Loucy (cell line): Measurements from ENCODE around the gene TXNIP.

Experiments used
- H2AFZ ChIP-seq: fragments of 200-600 bp; sonication (generic); 2 replicates; pipeline ENCODE4 v1.6.0; 2016; ENCODE audit warnings: antibody characterized with exemption, mild to moderate bottlenecking, low read length, moderate library complexity
- H3F3A ChIP-seq: fragments of 200-600 bp; 2 replicates; pipeline ENCODE4 v1.6.0; 2016; ENCODE audit warnings: antibody characterized with exemption, low read depth, mild to moderate bottlenecking
- H3K27me3 ChIP-seq: fragments of 200-600 bp; sonication (generic); 2 replicates; pipeline ENCODE4 v1.6.1; 2014; ENCODE audit warnings: low read length, mild to moderate bottlenecking; ENCODE audit not compliant: insufficient read depth, poor library complexity, severe bottlenecking
- H3K36me3 ChIP-seq: fragments of 200-600 bp; sonication (generic); 2 replicates; pipeline ENCODE4 v1.6.1; 2016; ENCODE audit warnings: low read length; ENCODE audit not compliant: insufficient read depth
- H3K4me1 ChIP-seq: fragments of 200-600 bp; sonication (generic); 2 replicates; pipeline ENCODE4 v1.5.1; 2014; ENCODE audit warnings: low read length, mild to moderate bottlenecking; ENCODE audit not compliant: insufficient read depth, poor library complexity, severe bottlenecking
- H3K4me2 ChIP-seq: fragments of 200-600 bp; sonication (generic); 2 replicates; pipeline ENCODE4 v1.6.0; 2014; ENCODE audit warnings: antibody characterized with exemption, low read length, low read depth, mild to moderate bottlenecking; ENCODE audit not compliant: poor library complexity, severe bottlenecking
- H3K4me3 ChIP-seq: fragments of 200-600 bp; sonication (generic); 2 replicates; pipeline ENCODE4 v1.5.1; 2014; ENCODE audit warnings: low read length, mild to moderate bottlenecking, mixed read lengths; ENCODE audit not compliant: poor library complexity, severe bottlenecking
- H3K79me2 ChIP-seq: fragments of 200-600 bp; sonication (generic); 2 replicates; pipeline ENCODE4 v1.6.1; 2014; ENCODE audit warnings: low read length; ENCODE audit not compliant: insufficient read depth
- H3K9ac ChIP-seq: fragments of 200-600 bp; sonication (generic); 2 replicates; pipeline ENCODE4 v1.6.0; 2014; ENCODE audit warnings: mild to moderate bottlenecking, low read depth, low read length, moderate library complexity; ENCODE audit not compliant: poor library complexity, severe bottlenecking
- H3K9me2 ChIP-seq: fragments of 200-600 bp; sonication (generic); replicated peaks from 2 replicates; pipeline ENCODE4 v1.6.1; 2016; ENCODE audit warnings: low read depth, low read length, mixed read lengths
- H3K9me3 ChIP-seq: fragments of 200-600 bp; sonication (generic); 2 replicates; pipeline ENCODE4 v1.6.1; 2014; ENCODE audit warnings: mild to moderate bottlenecking, antibody characterized with exemption, low read length, low read depth; ENCODE audit not compliant: insufficient read depth
- H4K20me1 ChIP-seq: fragments of 200-600 bp; sonication (generic); 2 replicates; pipeline ENCODE4 v1.6.0; 2014; ENCODE audit warnings: antibody characterized with exemption, low read length, mild to moderate bottlenecking; ENCODE audit not compliant: insufficient read depth, poor library complexity, severe bottlenecking
- EZH2phosphoT487 ChIP-seq: fragments of 200-600 bp; IDR thresholded peaks from 2 replicates; pipeline ENCODE4 v1.6.1; 2018; ENCODE audit warnings: antibody characterized with exemption, mild to moderate bottlenecking, moderate library complexity, borderline replicate concordance
- TF ChIP-seq, protein P1 (sequence below): fragments of 200-600 bp; sonication (generic); conservative IDR thresholded peaks from 2 replicates; pipeline ENCODE4 v1.5.1; 2014; ENCODE audit warnings: mild to moderate bottlenecking, antibody characterized with exemption, low read length

Gene TXNIP

DNA sequence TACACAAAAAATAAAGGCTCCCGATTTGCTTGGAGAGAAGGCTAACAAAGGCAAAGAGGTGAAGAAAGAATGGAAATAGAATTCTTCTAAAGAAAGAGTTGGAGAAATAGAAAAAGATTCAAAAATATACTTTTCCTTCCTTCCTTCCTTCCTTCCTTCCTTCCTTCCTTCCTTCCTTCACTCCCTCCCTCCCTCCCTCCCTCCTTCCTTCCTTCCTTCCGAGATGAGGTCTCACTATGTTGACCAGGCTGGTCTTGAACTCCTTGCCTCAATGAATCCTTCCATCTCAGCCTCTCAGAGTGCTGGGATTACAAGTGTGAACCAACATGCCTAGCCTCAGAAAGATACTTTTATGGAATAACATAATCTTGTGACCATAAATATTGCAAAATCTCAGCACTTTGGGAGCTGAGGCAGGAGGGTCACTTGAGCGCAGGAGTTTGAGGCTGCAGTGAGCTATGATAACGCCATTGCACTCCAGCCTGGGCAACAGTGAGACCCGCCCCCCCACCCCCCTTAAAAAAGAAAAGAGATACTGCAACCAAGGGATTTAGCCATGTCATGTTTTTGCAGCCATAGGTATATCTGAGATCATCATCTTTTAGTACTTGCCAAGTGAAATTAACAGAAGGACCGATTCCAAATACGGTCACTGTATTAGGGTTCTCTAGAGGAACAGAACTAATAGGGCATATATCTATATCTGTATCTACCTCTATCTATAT, 26.2 kb upstream of the TXNIP start:
- Histone ChIP-seq H3F3A (no peaks in the 10 kb centered on the region), H3K27me3 (no peaks in the 10 kb centered on the region), H3K9me2 (no peaks in the 10 kb centered on the region), H3K4me2 (no peak overlapping the region), H3K4me3 (no peak overlapping the region), H3K4me1 (no peaks in the 10 kb centered on the region), H4K20me1 (no peaks in the 10 kb centered on the region), H3K36me3 (no peaks in the 10 kb centered on the region), H2AFZ (no peak overlapping the region), H3K79me2 (no peaks in the 10 kb centered on the region), H3K9ac (no peak overlapping the region), H3K9me3 (no peaks in the 10 kb centered on the region)
- TF ChIP-seq, protein P1, sequence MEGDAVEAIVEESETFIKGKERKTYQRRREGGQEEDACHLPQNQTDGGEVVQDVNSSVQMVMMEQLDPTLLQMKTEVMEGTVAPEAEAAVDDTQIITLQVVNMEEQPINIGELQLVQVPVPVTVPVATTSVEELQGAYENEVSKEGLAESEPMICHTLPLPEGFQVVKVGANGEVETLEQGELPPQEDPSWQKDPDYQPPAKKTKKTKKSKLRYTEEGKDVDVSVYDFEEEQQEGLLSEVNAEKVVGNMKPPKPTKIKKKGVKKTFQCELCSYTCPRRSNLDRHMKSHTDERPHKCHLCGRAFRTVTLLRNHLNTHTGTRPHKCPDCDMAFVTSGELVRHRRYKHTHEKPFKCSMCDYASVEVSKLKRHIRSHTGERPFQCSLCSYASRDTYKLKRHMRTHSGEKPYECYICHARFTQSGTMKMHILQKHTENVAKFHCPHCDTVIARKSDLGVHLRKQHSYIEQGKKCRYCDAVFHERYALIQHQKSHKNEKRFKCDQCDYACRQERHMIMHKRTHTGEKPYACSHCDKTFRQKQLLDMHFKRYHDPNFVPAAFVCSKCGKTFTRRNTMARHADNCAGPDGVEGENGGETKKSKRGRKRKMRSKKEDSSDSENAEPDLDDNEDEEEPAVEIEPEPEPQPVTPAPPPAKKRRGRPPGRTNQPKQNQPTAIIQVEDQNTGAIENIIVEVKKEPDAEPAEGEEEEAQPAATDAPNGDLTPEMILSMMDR = no peak
- TF ChIP-seq EZH2phosphoT487 = no peak

DNA sequence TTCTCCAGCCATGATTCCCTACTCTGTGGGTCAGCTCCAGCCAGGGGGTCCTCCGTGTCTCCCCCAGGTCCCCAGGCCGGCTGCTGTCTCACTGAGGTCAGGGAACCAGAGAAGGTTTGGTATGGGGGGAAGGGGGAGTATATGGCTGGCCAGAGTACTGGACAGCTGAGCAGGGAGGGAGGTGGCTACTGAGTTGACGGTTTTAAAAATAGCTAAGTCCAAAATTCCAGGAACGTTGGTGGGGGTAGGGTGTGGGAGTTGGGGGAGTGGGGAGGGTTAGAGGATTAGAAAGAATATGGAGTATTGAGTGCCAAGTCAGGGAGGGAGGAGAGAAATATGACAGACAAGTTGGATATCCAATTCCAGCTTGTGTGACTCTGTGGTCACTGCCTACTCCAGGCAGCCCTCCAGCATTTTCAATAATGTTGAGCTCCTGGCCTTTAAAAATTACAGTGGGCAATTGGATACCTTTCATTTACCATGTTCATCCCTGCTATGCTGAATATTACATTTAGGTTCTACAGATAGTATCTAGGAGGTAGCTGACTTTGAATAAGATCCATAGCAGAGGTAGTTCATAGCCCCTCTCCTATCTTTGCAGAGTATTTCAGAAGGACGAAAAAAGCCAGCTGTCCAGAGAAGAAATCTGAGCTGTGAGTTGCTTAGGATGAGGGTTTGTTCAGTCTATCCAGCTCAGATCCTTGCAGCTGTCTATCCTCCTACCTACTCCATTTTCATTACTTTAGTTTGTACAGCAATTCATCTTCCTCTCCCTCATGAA, 25.4 kb upstream of the TXNIP start, which contains the start of gene HJV:
TSS of gene HJV (minus strand) at position 114 of the 781 bp plus-strand sequence. CDS start 1,504 bp downstream, outside the sequence.
- Histone ChIP-seq H3K4me1 (no peaks in the 10 kb centered on the region), H3F3A (no peaks in the 10 kb centered on the region), H4K20me1 (no peaks in the 10 kb centered on the region), H3K4me3 (no peak within 1 kb of the TSS), H2AFZ (no peak within 1 kb of the TSS), H3K79me2 (no peaks in the 10 kb centered on the region), H3K9me3 (no peaks in the 10 kb centered on the region), H3K9me2 (no peaks in the 10 kb centered on the region), H3K36me3 (no peaks in the 10 kb centered on the region), H3K9ac (no peak within 1 kb of the TSS), H3K4me2 (no peak within 1 kb of the TSS), H3K27me3 (no peaks in the 10 kb centered on the region)
- TF ChIP-seq EZH2phosphoT487 = no peak
- TF ChIP-seq, protein P1 = no peak

DNA sequence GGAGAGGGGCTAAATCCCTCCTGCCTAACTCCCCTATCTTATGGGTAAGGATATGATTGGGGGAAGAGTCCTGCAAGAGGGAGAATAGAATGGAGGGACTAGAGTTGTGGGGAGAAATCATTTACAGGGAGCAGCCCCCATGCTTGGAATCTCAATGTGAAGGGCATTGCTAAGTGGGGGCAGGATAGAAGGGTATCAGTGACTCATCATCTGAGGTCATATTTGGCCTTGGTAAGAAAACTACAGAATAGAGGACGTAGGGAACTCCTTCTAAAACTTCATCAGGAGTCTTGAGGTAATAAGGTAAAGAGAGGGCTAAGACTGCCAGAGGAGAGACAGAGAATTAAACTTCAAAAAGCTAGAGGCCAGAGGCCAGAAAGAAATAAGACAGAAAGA, 24.7 kb upstream of the TXNIP start:
- no peak overlapping the region for H3K4me3 ChIP-seq
- H3K27me3 ChIP-seq = no peaks in the 10 kb centered on the region
- H3F3A ChIP-seq = no peaks in the 10 kb centered on the region
- H3K9me3 ChIP-seq = no peaks in the 10 kb centered on the region
- no peaks in the 10 kb centered on the region for H3K79me2 ChIP-seq
- no peaks in the 10 kb centered on the region for H3K4me1 ChIP-seq
- H2AFZ ChIP-seq = no peak overlapping the region
- TF ChIP-seq, protein P1 = no peak
- TF ChIP-seq EZH2phosphoT487 = no peak
- no peak overlapping the region for H3K4me2 ChIP-seq
- no peak overlapping the region for H3K9ac ChIP-seq
- H4K20me1 ChIP-seq = no peaks in the 10 kb centered on the region
- no peaks in the 10 kb centered on the region for H3K36me3 ChIP-seq
- H3K9me2 ChIP-seq = no peaks in the 10 kb centered on the region
